B cell (primary cell): ENCODE data around the gene NMNAT3. TPM values are rescaled to one million over a fixed set of nuclear protein-coding genes. Genes with fewer than 3 reads are reported as not detected.

ENCODE experiments used
- ATAC-seq: fragments of 200-7000 bp; cut with Tn5 transposase; one replicate; pipeline ENCODE4 v1.10.0; 2021; ENCODE audit warnings: low read depth, mild to moderate bottlenecking, moderate number of reproducible peaks, moderate library complexity
- CTCF ChIA-PET: fragments of 350-600 bp; sonication (Branson Sonifier 250); formaldehyde crosslinking; loops from one replicate; lab custom pipeline; 2021; ENCODE audit warnings: antibody characterized with exemption, inconsistent platforms; lab: Charles Lee
- POLR2A ChIA-PET: fragments of 350-600 bp; sonication (Branson Sonifier 250); formaldehyde crosslinking; loops from one replicate; lab custom pipeline; 2021; ENCODE audit warnings: antibody characterized with exemption; lab: Charles Lee
- DNase-seq: peaks from one replicate; pipeline ENCODE4 v3.0.0; 2013
- H2AFZ ChIP-seq: 2 replicates; pipeline ENCODE4 v1.6.1; 2012; ENCODE audit warnings: mild to moderate bottlenecking, low read depth, low read length; ENCODE audit not compliant: insufficient read depth, poor library complexity, severe bottlenecking
- H3K27ac ChIP-seq, 2 donors: 1 replicate in 1 of 2; 2 replicates in 1 of 2; pipeline ENCODE4 v1.5.1; 2012 to 2013; ENCODE audit warnings: low read length in 2 of 2, mild to moderate bottlenecking in 2 of 2, moderate library complexity in 1 of 2
- H3K27me3 ChIP-seq, 4 experiments: fragments of 200-600 bp in 1 of 4; sonication (generic) in 1 of 4; replicated peaks in 1 of 4; 1 replicate in 2 of 4; 2 replicates in 2 of 4; pipeline versions ENCODE4 v1.6.1 to v1.7.0; 2013 to 2016; ENCODE audit warnings: low read length in 3 of 4, mild to moderate bottlenecking in 2 of 4, mixed read lengths in 1 of 4, moderate library complexity in 1 of 4; ENCODE audit not compliant: insufficient read depth in 4 of 4, control insufficient read depth in 3 of 4; ENCODE audit errors: control extremely low read depth in 1 of 4
- H3K36me3 ChIP-seq, 2 experiments: replicated peaks in 1 of 2; 1 replicate in 1 of 2; 2 replicates in 1 of 2; pipeline versions ENCODE4 v1.6.1 to v1.7.1; 2013; ENCODE audit warnings: low read length in 1 of 2; ENCODE audit not compliant: insufficient read depth in 2 of 2, control insufficient read depth in 1 of 2; ENCODE audit errors: control extremely low read depth in 1 of 2, extremely low read depth in 1 of 2
- H3K4me1 ChIP-seq, 2 donors: fragments of 200-600 bp in 1 of 2; sonication (generic) in 1 of 2; 1 replicate in 1 of 2; 2 replicates in 1 of 2; pipeline versions ENCODE4 v1.5.1 to v1.6.1; 2013 to 2017; ENCODE audit warnings: low read length in 2 of 2; ENCODE audit not compliant: control insufficient read depth in 2 of 2, insufficient read depth in 2 of 2
- H3K4me2 ChIP-seq: replicated peaks from 2 replicates; pipeline ENCODE3; 2012; ENCODE audit warnings: mild to moderate bottlenecking, low read depth, low read length; ENCODE audit not compliant: poor library complexity, severe bottlenecking
- H3K4me3 ChIP-seq, 5 experiments: fragments of 200-600 bp in 1 of 5; sonication (generic) in 1 of 5; 1 replicate in 3 of 5; 2 replicates in 2 of 5; pipeline versions ENCODE4 v1.5.1 to v1.7.0; 2011 to 2016; ENCODE audit warnings: low read length in 4 of 5, mild to moderate bottlenecking in 4 of 5, low read depth in 2 of 5, control low read depth in 1 of 5, moderate library complexity in 1 of 5; ENCODE audit not compliant: insufficient read depth in 1 of 5; ENCODE audit errors: control extremely low read depth in 1 of 5, extremely low read depth in 1 of 5
- H3K79me2 ChIP-seq: fragments of 200-600 bp; sonication (generic); one replicate; pipeline ENCODE4 v1.6.0; 2016; ENCODE audit warnings: low read length; ENCODE audit not compliant: control insufficient read depth, insufficient read depth
- H3K9ac ChIP-seq: fragments of 200-600 bp; sonication (generic); 2 replicates; pipeline ENCODE4 v1.6.1; 2017; ENCODE audit warnings: mild to moderate bottlenecking, low read length, moderate library complexity
- H3K9me3 ChIP-seq, 3 donors: one replicate each; pipeline versions ENCODE4 v1.6.1 to v1.7.1; 2013; ENCODE audit warnings: low read length in 2 of 3; ENCODE audit not compliant: control insufficient read depth in 2 of 3, insufficient read depth in 1 of 3; ENCODE audit errors: control extremely low read depth in 1 of 3
- H4K20me1 ChIP-seq: 2 replicates; pipeline ENCODE4 v1.6.0; 2012; ENCODE audit warnings: mild to moderate bottlenecking, low read length; ENCODE audit not compliant: insufficient read depth, control insufficient read depth, poor library complexity, severe bottlenecking
- H3K27ac Mint-ChIP-seq: one replicate; pipeline ENCODE4 v1.8.0; 2021; ENCODE audit warnings: mixed read lengths
- H3K27me3 Mint-ChIP-seq: one replicate; pipeline ENCODE4 v1.8.0; 2021; ENCODE audit warnings: mixed read lengths
- H3K4me1 Mint-ChIP-seq: one replicate; pipeline ENCODE4 v1.8.0; 2021; ENCODE audit warnings: mixed read lengths
- H3K4me3 Mint-ChIP-seq: one replicate; pipeline ENCODE4 v1.8.0; 2021; ENCODE audit warnings: mixed read lengths
- H3K9me3 Mint-ChIP-seq: one replicate; pipeline ENCODE4 v1.8.0; 2022; ENCODE audit warnings: mixed read lengths; ENCODE audit not compliant: insufficient read depth
- CTCF ChIP-seq: fragments of 200-600 bp; IDR thresholded peaks from one replicate; pipeline ENCODE4 v1.8.0; 2022; ENCODE audit warnings: antibody characterized with exemption, mild to moderate bottlenecking
- EZH2 ChIP-seq: IDR thresholded peaks from 2 replicates; pipeline ENCODE4 v1.6.1; 2012; ENCODE audit warnings: borderline replicate concordance, low read depth, mild to moderate bottlenecking, moderate library complexity, low read length; ENCODE audit not compliant: insufficient read depth, poor library complexity, severe bottlenecking
- WGBS: methylation state at CpG from one replicate; pipeline ENCODE4 v1.1.5; 2013; ENCODE audit warnings: missing lambda C conversion rate; ENCODE audit not compliant: insufficient coverage; 5-methylcytosine and 5-hydroxymethylcytosine counted together
- intact Hi-C: fragments of 100-400 bp; cut with micrococcal nuclease; formaldehyde crosslinking; loops from one replicate; pipeline ENCODE4 v1.10.0; 2022
- polyA plus RNA-seq: library from polyadenylated mRNA; depleted of rRNA; stranded (reverse); fragments of >200 nt; gene quantifications from 2 replicates; pipeline ENCODE4 v1.2.3, GENCODE V29; 2012
- total RNA-seq, 2 donors: library from RNA; stranded (reverse); fragments of 120-200 nt in 1 of 2; gene quantifications; 1 replicate in 1 of 2; 2 replicates in 1 of 2; pipeline versions ENCODE4 v1.2.3 to v1.2.4, GENCODE V29; 2013 to 2022

Gene NMNAT3
- total and polyA plus RNA-seq, 2 donors (not counting 1 experiment from before 2014, with no cell fraction given), result 1.9 to 3.3 TPM

GRCh38 chr3:139608924-139609323 lies 68.8 kb downstream of the NMNAT3 start:
- Histone ChIP-seq H4K20me1 (no peaks in the 10 kb centered on the region), H3K79me2 (no peaks in the 10 kb centered on the region), H3K9me3 (no peaks in the 10 kb centered on the region), H2AFZ (no peak overlapping the region), H3K27ac (no peak overlapping the region), H3K9ac (no peak overlapping the region), H3K4me1 (no peaks in the 10 kb centered on the region), H3K4me2 (no peak overlapping the region), H3K4me3 (no peak overlapping the region), H3K36me3 (no peaks in the 10 kb centered on the region), H3K27me3 (no peaks in the 10 kb centered on the region)
- intact Hi-C loops, result no loop called here
- TF ChIP-seq CTCF, result no peak
- TF ChIP-seq EZH2, result no peak
- H3K9me3 Mint-ChIP-seq, result no peaks in the 10 kb centered on the region
- no peaks in the 10 kb centered on the region for H3K4me1 Mint-ChIP-seq
- WGBS, result 89% methylated on average over 2 of the region's 3 CpGs
- H3K27me3 Mint-ChIP-seq, result no peaks in the 10 kb centered on the region
- ChIA-PET CTCF (no interaction called here), POLR2A (no interaction called here)
- no peak overlapping the region for H3K27ac Mint-ChIP-seq
- no peak overlapping the region for H3K4me3 Mint-ChIP-seq
- DNase-seq (no peak), ATAC-seq (no peak)

- no peaks in the 10 kb centered on the region for H3K36me3 ChIP-seq
- TF ChIP-seq CTCF (no peak), EZH2 (no peak)
- CTCF ChIA-PET, result no interaction called here
- no peaks in the 10 kb centered on the region for H4K20me1 ChIP-seq
- no peaks in the 10 kb centered on the region for H3K4me1 Mint-ChIP-seq
- no peak overlapping the region for H2AFZ ChIP-seq
- H3K27ac Mint-ChIP-seq, result no peak overlapping the region
- 100% methylated on average over 1 of the region's 3 CpGs for WGBS
- no peaks in the 10 kb centered on the region for H3K9me3 ChIP-seq
- DNase-seq (no peak), ATAC-seq (no peak)
- POLR2A ChIA-PET, result no interaction called here
- H3K27me3 Mint-ChIP-seq, result no peaks in the 10 kb centered on the region
- H3K4me3 ChIP-seq, result no peak overlapping the region
- no peak overlapping the region for H3K4me2 ChIP-seq
- intact Hi-C loops, result no loop called here
- H3K9ac ChIP-seq, result no peak overlapping the region
- H3K4me1 ChIP-seq, result no peaks in the 10 kb centered on the region
- no peak overlapping the region for H3K27ac ChIP-seq
- no peaks in the 10 kb centered on the region for H3K79me2 ChIP-seq
- H3K4me3 Mint-ChIP-seq, result no peak overlapping the region
- H3K27me3 ChIP-seq, result no peaks in the 10 kb centered on the region
- H3K9me3 Mint-ChIP-seq, result no peaks in the 10 kb centered on the region
Observed at GRCh38 chr3:139608108-139608380, 69.7 kb downstream of the NMNAT3 start.
